ENCODE measurements around the gene CKAP2L.

CKAP2L gene

DNA sequence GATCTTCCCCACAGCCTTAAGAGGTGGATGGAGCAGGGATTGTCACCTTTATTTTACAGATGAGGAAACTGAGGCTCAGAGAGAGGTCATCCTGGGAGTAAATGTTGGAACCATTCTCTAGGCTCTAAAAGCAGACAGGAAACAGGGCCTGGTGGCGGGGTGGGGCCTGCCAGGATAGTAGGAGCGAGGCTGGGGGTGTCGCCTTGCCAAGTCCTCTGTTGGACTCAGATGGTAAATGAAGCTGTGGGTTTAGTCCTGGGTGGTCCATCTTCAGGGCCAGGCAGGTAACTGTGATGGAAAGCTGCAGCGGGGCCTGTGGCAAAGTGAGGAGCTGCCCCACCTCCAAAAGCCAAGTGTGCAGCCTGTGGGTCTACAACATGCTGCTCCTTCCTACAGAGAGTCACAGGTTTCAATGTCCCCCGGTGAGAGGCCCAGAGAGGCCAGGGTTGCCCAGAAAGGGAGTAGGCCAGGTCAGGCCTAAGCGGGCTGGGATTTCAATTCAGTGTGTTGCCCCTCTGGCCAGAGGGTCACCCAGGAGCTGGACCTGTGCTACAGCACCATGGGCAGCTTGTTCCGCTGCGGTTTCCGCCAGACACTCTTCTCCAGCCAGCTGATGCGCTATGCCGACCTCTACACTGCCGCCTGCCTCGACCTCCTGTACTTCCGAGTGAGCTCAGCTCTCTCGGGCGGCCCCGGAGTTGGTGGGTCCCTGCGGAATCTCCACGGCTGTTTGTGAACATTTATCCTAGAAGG, 37.0 kb downstream of the CKAP2L start:
- no peak overlapping the region for H3K4me3 ChIP-seq (ENCODE audit: low read depth, low read length)
- TF ChIP-seq, protein P1, sequence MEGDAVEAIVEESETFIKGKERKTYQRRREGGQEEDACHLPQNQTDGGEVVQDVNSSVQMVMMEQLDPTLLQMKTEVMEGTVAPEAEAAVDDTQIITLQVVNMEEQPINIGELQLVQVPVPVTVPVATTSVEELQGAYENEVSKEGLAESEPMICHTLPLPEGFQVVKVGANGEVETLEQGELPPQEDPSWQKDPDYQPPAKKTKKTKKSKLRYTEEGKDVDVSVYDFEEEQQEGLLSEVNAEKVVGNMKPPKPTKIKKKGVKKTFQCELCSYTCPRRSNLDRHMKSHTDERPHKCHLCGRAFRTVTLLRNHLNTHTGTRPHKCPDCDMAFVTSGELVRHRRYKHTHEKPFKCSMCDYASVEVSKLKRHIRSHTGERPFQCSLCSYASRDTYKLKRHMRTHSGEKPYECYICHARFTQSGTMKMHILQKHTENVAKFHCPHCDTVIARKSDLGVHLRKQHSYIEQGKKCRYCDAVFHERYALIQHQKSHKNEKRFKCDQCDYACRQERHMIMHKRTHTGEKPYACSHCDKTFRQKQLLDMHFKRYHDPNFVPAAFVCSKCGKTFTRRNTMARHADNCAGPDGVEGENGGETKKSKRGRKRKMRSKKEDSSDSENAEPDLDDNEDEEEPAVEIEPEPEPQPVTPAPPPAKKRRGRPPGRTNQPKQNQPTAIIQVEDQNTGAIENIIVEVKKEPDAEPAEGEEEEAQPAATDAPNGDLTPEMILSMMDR (IDR thresholded peaks at IDR 0.05; ENCODE audit: borderline replicate concordance, insufficient read depth, low read depth, low read length), result no peak

DNA sequence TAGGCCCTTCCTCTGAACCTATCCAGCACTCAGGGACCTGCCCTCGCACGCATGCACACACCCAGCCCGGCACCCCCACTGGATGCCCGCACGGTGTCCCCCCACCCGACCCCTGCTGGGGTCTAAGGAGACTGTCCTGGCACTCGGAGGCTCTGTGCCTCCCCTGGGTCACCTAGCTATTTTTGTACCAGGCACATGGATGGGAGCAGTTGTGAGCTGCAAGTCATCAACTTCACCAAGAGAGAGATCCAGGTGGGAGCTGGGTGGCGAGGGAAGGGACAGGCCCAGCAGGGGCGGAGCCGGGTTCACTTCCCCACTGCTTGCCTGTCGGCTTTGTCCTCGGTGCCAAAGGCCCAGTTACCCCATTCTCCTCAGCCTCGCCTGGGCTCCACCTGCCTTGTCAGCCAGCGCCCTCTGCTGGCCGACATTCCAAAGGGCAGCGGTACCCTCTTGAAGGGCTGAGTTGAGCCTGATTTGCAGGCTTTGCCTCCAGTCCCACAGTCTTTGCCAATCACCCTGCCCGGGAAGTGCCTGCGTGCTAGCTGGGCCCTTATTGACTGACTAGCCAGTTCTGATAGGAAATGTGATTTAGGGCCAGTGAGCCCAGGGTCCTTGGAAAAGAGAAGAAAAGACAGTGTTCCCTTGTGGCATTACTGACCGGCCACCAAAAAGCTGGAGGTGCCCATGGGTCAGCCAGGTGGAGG, 37.8 kb downstream of the CKAP2L start:
- H3K4me3 ChIP-seq (ENCODE audit: low read depth, low read length), result no peak overlapping the region
- TF ChIP-seq, protein P1 (IDR thresholded peaks at IDR 0.05; ENCODE audit: borderline replicate concordance, insufficient read depth, low read depth, low read length), result peak; percentile 98

DNA sequence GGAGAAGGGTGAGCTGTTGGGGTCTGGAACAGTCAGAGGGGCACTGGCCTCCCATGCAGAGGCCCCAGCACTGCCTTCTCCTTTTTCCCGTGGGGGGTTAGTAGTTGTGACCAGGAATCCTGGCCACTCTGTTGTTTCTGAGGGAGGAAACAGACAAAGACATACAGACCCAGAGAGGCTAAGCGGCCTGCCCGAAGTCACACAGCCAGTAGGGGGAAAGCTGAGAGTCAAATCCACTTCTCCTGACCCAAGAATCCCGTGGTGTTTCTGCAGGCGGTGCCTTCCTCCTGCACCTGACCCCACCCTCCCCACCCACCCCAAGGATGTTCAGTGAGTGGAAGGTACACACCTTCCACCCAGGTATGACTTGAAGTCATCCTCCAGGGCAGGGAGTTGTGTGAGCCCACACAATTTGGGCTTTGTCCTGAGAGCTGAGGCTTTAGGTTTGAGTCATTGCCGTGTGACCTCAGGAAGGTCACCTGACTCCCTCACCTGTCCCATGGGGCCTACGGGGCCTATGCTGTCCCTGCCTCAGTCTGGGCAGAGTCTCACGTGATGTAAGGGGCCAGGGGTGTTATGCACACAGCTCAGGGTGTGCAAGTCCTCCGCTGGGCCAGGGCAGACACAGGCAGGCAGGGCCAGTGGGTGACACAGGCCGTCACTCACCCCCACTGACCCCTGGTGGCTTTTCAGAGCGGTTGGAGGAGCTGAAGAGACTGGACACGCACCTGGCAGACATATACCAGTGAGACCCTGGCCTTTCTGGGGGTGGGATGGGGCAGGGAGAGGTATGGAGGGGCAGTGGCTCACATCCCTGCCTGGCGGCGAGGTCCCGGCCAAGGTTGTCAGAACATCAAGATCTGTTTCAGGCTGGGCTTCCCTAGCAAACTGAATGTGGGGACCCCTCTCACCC, 38.6 kb downstream of the CKAP2L start:
- TF ChIP-seq, protein P1 (IDR thresholded peaks at IDR 0.05; ENCODE audit: borderline replicate concordance, insufficient read depth, low read depth, low read length), result peak; percentile 13; the same call in 1 of the 2 replicates
- H3K4me3 ChIP-seq (ENCODE audit: low read depth, low read length), result no peak overlapping the region

DNA sequence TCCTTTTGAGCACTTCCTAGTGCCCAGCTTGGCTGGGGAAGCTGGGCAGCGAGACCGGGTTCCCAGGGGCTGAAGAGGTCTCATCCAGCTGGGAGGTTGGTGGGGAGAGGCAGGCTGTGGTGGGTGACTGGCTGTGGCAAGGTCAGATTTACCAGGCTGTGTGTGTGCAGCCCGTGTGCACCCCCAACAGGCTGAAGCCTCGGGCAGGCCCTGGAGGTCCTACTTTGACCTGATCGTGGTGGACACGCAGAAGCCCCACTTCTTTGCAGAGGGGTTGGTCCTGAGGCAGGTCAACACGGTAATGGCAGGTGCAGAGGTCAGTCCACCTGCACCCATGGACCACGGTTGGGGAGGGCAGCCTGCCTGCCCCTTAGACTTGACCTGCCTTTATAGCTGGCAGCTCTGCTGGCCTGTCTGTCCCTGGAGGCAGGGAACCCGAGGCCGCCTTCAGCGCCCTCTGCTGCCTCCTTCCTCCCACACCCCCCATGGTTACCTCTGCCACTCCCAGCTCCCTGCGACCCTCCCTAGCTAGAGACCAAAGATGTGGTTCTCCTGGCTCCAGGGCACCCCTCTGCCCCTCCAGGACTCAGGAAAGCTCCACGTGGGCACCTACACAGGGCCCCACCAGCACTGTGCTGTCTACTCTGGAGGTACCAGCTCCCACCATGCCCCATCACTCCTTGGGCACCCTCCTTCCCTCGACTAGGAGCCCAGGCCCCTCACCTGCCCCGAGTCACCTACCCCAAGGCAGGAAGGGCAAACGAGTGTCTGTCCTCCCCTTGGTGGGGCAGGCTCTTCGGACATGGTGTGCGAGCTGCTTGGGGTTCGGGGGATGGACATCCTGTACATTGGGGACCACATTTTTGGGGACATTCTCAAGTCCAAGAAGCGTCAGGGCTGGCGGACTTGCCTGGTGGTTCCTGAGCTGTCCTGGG, 39.6 kb downstream of the CKAP2L start:
- TF ChIP-seq, protein P1 (IDR thresholded peaks at IDR 0.05; ENCODE audit: borderline replicate concordance, insufficient read depth, low read depth, low read length), result peak; percentile 67

DNA sequence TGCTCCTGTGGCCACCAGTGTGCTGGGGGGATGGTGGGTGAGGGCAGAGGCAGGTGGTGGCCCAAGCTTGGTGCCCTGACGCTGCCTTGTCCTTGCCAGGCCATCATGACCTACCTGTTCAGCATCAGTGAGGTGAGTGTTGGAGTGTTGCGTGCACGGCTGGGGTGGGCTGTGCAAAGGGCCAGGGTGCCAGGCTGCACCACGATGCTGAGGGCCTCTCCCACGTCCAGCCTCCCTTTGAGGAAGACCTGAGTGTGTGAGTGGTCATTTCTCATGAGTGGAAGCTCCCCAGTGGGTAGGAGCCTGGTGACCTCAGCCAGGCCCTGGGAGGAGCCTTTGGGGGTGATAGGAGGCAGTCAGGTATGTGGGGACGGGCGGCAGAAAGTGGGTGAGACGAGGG, 40.4 kb downstream of the CKAP2L start:
- TF ChIP-seq, protein P1 (IDR thresholded peaks at IDR 0.05; ENCODE audit: borderline replicate concordance, insufficient read depth, low read depth, low read length), result no peak
- no peak overlapping the region for H3K4me3 ChIP-seq (ENCODE audit: low read depth, low read length)

More for the DNA sequence above, 39.6 kb downstream of the CKAP2L start:
- no peak overlapping the region for H3K4me3 ChIP-seq (ENCODE audit: low read depth, low read length)

DNA sequence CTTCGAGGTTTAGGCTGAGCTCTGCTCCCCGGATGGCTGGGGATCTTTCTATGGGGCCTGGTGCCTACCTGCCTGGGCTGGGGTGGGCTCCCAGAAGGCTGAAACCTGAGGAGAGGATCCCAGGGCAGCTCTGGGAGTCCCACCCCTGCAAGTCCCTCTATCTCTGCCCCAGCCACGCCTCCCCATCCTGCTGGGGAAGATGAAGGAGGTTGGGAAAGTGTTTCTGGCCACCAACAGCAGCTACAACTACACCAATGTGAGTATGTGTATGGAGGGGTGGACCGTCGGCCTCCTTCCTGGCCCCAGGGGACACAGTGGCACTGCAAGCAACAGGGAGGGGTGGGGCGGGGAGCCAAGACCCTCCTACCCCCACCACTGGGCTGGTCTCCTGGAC, 40.9 kb downstream of the CKAP2L start:
- no peak overlapping the region for H3K4me3 ChIP-seq (ENCODE audit: low read depth, low read length)
- TF ChIP-seq, protein P1 (IDR thresholded peaks at IDR 0.05; ENCODE audit: borderline replicate concordance, insufficient read depth, low read depth, low read length), result no peak
